Mucosa of gallbladder (tissue), 1 donor: ENCODE data around the gene PIGU. TPM values are rescaled to one million over a fixed set of nuclear protein-coding genes. Genes with fewer than 3 reads are reported as not detected.
A peak's percentile ranks its signal among the peaks of the same experiment; 100 is the strongest.
"Not testable (repeated sequence)": the region's sequence is repeated elsewhere in the genome, so short reads cannot be mapped to it uniquely, and the experiment has no call there.

Source experiments
- DNase-seq: peaks from one replicate; pipeline ENCODE4 v3.0.0-alpha.2; 2020; ENCODE audit warnings: low spot score
- total RNA-seq: library from RNA; stranded (reverse); gene quantifications from one replicate; pipeline ENCODE4 v1.2.1, GENCODE V29; 2021
- donor health status: DM: no; HTN: no; CAD: no.

PIGU gene
- total RNA-seq, 1 donor from 2014 or later, result 19.1 TPM

DNA sequence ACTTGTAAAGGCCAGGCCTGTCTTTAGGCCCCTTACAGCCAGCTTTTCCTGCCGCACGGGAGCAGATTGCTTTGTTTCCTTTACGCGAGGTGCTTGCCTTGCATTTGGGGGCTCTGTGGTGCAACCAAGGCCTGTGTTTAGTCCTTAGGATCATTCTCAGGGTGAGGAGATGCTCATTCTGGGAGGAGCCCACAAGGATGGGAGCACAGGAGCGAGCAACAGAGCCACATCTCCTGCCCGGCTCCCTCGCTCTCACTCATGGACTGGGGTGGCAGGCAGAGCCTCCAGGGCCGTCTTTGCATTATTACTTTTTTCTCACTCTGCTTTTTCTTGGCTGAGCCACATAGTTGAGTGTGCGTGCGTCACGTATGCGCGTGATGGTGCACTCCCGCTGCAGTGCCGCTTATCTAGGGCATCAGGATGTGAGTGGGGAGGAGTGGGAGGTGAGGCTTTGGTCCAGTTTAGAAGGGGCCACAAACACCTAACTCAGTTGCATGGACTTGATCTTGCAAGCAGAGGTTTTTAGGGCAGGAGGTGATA, 141.5 kb downstream of the PIGU start:
- no peak for DNase-seq

DNA sequence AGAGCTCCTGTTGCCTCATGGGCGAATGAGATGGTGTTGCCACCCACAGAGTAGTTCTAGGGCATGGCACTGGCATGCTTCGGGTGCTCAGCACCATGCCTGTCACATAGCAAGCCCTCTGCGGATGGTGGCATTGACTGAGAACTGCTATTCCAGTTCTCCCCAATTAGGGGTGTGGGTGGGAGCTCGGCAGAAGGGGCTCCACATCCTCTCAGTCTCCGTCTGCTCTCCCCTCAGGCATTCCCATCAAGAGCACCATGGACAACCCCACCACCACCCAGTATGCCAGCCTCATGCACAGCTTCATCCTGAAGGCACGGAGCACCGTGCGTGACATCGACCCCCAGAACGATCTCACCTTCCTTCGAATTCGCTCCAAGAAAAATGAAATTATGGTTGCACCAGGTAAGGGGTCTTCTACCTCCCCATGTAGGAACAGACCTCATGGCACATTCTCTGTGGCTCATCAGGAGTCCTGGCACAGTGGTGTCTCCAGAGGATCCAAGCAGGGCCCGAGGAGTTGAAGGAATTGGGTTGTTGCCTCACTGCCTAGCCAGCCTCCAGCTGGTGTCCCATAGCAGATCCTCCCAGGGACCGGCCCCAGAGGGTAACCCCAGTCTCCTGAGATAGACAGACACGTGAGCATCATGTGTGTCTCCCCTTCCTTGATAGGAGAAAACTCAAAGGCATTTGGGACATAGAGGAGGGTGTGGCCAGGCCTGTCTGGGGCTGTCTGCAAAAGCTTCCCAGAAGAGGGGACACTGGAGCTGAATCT, 142.3 kb downstream of the PIGU start:
- DNase-seq, result no peak

- no peak for DNase-seq
Observed at GRCh38 chr20:34532756-34533155, 144.1 kb downstream of the PIGU start.

DNA sequence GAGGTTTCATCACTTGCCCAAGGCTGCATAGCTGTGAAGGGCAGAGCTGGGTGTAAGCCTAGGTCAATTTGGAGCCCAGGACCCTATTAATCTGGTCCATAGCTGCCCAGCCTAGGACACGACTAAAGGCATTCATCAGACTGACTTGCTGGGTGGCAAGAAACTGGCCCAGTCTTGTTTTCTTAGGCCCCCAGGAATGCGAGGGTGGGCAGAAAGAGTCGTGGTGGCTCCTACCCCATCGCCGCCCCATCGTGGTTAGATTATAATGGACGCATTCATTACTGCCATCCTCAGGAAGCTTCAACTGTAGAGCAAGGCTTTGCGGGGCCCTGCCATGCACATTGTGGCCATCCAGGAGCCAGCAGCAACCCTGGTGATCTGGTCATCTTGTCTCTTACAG, 144.6 kb downstream of the PIGU start:
- no peak for DNase-seq

DNA sequence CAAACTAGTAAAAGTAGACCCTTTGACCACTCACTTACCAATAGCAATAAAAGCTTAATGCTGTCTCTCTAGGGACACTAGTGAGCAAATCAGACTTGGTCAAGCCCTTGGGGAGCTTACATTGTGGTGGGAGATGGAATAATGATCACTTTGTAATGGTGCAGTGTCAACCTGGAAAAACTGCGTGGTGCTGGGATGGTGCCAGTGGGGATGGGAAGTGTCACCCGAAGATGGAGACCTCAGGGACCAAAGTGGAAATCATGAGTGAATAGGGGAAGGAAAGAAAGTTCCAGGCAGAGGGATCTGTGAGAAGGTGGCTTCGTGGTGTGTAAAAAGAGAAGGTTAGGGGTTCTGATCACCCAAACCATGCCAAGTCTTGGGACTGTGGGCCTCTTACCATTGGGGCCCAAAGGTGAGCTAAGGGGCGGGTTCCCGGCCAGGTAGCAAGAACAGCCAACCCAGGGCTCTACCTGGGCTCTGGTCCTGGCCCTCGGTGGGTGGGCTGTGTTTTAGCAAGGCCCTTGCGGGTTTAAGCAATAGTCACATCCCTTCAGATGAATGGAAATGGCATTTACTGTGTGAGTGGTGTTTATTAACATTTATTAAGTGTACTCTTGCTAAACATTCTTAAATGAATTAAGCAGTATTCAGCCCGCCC, 145.2 kb downstream of the PIGU start:
- DNase-seq, result no peak

DNA sequence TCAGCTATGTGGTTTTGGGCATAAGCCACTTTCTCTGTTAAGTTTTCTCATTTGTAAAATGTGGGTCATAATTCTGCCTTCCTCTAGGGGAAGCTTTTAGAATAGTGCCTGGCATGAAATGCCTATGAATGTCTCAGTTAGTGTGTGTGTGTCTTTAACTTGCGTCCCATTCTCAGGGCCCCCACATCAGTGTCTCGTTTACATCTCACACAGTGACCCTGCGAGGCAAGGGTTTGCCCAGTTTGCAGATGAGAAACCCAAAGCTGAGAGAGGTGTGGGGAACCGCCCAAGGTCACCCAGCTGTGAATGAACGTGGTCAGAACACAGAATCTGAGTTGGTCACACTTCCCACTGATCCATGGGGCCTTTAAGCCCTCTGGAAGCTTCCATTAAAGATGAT, 146.6 kb downstream of the PIGU start:
- no peak for DNase-seq

DNA sequence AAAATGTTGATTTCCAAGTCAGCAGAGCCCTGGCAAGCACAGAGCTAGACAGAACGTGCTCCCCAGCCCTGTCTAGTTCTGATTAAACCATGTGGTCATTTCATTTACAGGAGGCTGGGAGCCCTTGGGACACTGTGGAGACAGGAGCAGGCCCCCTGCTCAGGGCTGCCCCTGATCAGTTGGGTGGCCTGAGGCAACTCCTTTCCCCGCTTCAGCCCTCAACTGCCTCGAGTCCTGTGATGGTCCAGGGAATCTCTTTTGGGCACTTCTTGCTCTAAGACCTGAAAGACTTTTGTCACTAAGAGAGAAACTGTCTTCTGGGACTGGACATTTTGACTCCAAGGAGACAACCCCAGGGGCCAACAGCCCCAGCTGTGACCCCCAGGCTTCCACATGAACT, 147.2 kb downstream of the PIGU start:
- no peak for DNase-seq

DNA sequence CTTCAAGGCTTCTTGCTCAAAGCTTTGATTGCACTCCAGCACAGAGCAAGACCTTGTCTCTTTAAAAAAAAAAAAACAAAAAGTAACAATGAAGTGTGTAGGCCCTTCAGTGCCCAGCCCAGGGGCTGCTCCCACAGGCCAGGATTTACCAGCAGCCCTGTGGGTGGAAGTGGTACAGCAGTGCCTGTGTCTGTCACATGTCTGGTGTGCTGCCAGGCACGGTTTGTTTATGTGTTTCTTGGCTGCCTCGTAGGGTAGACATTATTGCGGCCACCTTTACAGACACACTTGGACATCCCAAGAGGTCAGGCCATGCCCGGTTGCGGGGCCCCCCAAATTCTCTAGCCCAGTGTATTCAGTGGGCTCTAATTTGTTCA, 148.0 kb downstream of the PIGU start:
- peak; percentile 26 for DNase-seq

DNA sequence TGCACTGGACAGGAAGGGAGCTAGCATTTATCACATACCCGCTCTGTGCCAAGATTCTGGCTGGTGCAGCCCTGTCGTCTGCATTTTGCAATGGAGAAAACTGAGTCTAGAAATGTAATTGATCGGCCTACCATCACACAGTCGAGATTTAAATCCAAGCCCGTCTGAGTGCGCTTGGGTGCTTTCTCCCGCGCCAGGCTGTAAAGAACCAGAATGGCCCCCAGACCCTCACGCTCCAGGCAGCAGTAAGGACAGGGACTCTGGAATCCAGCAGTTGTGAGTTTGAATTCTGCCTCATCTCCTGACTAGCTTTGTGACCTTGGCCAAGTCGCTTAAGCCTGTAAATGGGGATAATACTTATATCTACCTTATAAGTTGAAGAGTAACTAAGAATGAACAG, 149.9 kb downstream of the PIGU start:
- DNase-seq, result no peak

DNA sequence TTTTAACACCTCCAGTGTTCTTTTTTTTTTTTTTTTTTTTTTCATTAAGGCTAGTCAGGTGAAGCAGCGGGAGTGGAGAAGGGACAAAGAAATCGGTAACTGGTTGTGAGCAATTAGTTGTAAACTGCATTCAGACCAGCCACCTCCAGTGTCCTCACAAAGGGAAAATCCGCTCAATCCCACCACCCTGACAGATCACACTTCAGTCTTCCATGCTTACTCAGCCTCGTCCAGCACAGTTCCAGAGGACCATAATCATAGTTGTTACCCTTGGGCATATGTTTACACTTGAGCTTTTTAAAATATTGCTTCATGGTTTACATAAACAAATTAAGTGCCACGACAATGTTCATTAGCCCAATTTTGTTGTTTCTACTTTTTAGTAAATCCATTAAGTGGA, 150.4 kb downstream of the PIGU start:
- no peak for DNase-seq

DNA sequence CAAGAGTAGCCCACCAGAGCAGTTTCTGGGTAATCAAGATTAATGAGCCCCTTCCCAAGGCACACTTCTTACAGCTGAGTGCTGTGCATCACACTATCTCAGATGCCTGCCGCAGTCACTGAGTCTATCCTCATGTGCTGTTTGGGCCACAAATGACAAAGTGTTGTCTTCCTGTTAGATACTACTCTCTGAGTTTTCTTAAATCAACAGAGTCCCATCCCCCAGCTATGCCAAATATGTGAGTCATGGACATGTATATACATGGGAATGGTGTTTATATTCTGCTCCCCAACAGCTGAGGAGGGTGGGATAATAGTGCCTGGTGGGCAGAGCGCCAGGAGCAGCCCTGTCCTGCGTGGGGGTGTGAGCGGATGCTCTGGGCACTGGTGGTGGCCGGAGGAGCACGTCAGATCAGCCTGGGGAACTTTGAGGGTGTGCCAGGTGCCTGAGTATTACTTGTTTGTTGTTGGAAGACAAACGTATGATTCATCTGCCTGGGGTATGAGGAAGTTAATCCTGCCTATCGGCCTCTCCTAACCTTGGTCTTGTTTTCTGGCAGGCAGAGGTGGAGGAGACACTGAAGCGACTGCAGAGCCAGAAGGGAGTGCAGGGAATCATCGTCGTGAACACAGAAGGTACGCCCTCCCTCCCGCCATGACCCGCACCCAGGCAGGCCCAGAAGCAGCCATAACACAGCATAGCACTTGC, 151.0 kb downstream of the PIGU start:
- peak; percentile 90 for DNase-seq

DNA sequence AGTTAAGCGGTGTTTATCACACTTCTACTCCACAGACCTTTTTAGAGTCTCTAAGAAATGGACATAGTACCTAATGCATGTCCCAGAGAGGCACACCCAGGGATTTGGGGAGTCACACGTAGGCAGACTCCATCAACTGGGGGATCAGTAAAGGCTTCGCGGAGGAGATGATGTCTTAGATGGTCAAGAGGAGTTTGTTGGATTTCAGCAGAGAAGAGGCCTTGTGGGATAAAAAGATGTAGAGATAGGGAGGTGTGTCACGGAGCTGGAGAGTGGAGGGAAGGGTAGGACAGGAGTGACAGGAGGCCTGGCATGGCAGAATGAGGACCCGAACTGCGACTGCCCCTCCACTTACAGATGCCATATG, 151.6 kb downstream of the PIGU start:
- DNase-seq, result no peak

DNA sequence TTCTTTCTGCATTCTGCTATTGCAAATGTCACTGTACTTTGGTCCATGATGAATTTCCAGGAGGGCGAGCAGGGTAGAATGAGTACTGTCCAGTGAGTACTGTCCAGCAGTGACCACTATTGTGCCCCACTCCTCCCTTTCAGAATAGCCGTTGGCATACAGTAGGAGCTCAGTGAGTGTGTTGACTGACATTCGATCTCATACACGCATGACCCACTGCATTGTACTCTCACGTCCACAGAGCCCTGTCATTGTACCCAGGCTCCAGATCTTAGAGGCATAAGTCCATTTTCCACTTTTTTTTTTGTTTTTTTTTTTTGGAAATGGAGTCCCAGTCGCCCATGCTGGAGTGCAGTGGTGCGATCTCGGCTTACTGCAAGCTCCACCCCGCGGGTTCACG, 152.5 kb downstream of the PIGU start:
- DNase-seq, result no peak

DNA sequence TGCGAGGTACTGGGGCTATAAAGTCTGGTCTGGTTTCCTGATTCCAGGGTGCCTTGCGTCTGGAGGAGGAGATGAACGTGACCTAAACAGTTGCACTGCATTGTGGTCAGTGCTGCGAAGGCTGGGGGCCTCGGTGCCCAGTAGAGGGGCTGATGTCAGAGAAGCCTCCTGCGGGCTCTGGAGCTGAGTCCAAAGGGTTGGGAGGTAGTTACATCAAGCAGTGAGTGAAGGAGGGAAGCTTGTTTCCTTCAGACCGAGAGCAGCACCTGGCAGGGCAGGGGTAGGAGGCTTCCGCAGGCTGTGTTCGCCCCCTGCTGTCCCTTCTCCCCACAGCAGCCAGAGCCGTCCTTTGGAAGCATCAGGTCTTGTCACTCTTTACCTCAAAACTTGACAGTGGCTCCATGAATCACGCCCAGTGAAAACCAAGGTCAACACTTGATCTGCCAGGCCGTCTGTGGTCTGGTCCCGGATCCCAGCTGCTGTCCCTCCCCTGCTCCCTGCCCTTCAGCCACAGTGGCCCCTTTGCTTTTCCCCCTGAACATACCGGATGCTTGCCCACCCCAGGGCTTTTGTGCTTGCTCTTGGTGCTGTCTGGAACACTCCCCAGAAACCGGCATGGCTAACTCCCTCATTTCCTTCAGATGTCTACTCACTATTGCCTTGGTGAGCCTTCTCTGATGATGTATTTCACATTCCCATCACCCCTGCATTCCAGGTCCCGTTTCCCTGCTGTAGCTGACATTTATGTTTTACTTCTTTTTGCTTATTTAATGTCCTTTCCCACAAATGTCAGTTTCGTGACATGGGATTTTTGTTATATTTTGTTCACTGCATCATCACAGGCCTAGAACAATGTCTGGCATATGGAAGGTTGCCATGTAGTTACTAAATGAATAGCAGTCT, 153.7 kb downstream of the PIGU start:
- DNase-seq, result peak; percentile 28

DNA sequence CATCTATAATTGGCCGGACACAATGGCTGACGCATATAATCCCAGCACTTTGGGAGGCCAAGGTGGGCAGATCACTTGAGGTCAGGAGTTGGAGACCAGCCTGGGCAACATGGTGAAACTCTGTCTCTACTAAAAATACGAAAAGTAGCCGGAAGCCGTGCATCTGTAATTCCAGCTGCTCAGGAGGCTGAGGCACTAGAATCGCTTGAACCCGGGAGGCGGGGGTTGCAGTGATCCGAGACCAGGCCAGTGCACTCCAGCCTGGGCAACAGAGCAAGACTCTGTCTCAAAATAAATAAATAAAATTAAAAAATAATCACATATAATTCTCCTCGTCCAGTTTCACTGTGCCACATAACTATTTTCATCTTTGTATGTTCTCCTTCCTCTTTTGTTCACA, 157.1 kb downstream of the PIGU start:
- DNase-seq, result not testable (repeated sequence)

GRCh38 chr20:34518863-34519262, 158.0 kb downstream of the PIGU start:
- DNase-seq, result not testable (repeated sequence)

DNA sequence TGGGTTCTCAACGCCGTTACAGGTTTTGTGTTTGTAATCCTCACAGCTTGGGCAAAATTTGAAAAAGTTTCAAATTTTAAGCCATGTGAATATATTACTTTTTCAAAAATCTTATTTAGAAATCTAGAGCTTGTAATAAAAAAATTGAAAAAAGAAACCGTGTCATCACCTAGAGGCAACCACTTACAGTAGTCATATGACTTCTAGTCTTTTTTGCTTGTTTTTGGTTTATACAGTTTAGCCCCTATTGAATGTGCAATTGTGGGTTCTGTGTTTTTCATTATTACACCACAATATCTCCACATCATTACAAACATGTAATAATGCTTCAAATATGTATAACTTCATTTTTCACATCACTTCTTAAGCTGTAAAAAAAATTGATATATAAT, 159.8 kb downstream of the PIGU start:
- no peak for DNase-seq

- peak; percentile 98 for DNase-seq
Observed at GRCh38 chr20:34516247-34517113, 160.4 kb downstream of the PIGU start, which contains the start of gene DYNLRB1. Gene DYNLRB1, plus strand, starts transcription at chr20:34516422. Its CDS starts 37 bp downstream, at chr20:34516459.

DNA sequence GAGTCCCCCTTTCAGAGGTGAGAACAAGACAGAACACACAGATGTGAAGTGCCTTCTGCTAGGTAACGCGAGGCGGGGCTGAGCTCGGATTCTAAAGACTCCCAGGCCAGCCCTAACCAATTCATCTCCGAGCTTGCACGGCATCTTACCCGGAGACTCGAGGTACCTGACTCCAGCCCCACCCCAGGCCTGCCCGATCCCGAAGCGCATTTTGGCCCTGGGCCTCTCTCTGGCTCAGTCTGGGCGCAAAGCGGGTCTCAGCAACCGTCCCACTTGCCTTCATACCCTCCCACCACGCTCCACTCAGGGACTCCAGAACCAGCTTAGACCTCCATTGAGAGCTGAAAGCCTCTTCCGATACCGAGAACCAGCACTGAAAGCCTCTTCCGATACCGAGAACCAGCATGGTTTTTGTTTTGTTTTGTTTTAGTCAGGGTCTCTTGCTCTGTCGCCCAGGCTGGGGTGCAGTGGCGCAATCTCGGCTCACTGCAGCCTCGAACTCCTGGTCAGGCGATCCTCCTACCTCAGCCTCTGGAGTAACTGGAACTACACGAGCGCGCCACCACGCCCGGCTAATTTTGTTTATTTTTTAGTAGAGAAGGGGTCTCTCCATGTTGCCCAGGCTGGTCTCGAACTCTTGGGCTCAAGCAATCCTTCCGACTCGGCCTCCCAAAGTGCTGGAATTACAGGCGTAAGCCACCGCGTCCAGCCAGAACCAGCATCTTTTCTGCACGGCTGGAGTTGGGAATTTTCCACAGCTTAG, 161.2 kb downstream of the PIGU start:
- DNase-seq, result peak; percentile 58
